Keratinocyte (primary cell): Measurements from ENCODE around the gene ACAA1. TPM values are rescaled to one million over a fixed set of nuclear protein-coding genes. Genes with fewer than 3 reads are reported as not detected.

Experiments
- DNase-seq: peaks from one replicate; pipeline ENCODE4 v3.0.0-alpha.2; 2011; ENCODE audit warnings: low read depth, missing footprints, low spot score
- FAIRE-seq: peaks from 2 replicates; lab custom pipeline; 2011; peaks lifted over from hg19 to GRCh38; lab: Jason Lieb, UNC
- H2AFZ ChIP-seq: 2 replicates; pipeline ENCODE4 v1.6.0; 2012; ENCODE audit warnings: low read length, control low read depth, inconsistent platforms; ENCODE audit not compliant: control insufficient read depth
- H3K27ac ChIP-seq: 2 replicates; pipeline ENCODE4 v1.5.1; 2011; ENCODE audit warnings: low read length; ENCODE audit not compliant: control insufficient read depth, insufficient read depth
- H3K27me3 ChIP-seq: 3 replicates; pipeline ENCODE4 v1.6.0; 2011; ENCODE audit warnings: low read length; ENCODE audit not compliant: control insufficient read depth, insufficient read depth; ENCODE audit errors: extremely low read depth
- H3K36me3 ChIP-seq, 2 experiments: 2 replicates in 1 of 2; 3 replicates in 1 of 2; pipeline ENCODE4 v1.5.1; 2011; ENCODE audit warnings: low read length in 2 of 2, mild to moderate bottlenecking in 1 of 2; ENCODE audit not compliant: control insufficient read depth in 2 of 2, insufficient read depth in 2 of 2; ENCODE audit errors: extremely low read depth in 1 of 2
- H3K4me1 ChIP-seq: 3 replicates; pipeline ENCODE4 v1.5.1; 2011; ENCODE audit warnings: low read length; ENCODE audit not compliant: control insufficient read depth, insufficient read depth; ENCODE audit errors: extremely low read depth
- H3K4me2 ChIP-seq: 3 replicates; pipeline ENCODE4 v1.6.0; 2011; ENCODE audit warnings: low read depth, low read length; ENCODE audit not compliant: control insufficient read depth, insufficient read depth; ENCODE audit errors: extremely low read depth
- H3K4me3 ChIP-seq, 3 experiments: fragments of 200-600 bp in 1 of 3; sonication (generic) in 1 of 3; 2 replicates in 2 of 3; 3 replicates in 1 of 3; pipeline ENCODE4 v1.5.1; 2011 to 2016; ENCODE audit warnings: low read length in 3 of 3, mild to moderate bottlenecking in 3 of 3, control low read depth in 2 of 3, inconsistent platforms in 1 of 3, low read depth in 1 of 3, mixed read lengths in 1 of 3, mixed run types in 1 of 3, moderate library complexity in 1 of 3; ENCODE audit not compliant: control insufficient read depth in 2 of 3, insufficient read depth in 2 of 3; ENCODE audit errors: extremely low read depth in 1 of 3
- H3K79me2 ChIP-seq: 2 replicates; pipeline ENCODE4 v1.6.0; 2012; ENCODE audit warnings: low read length; ENCODE audit not compliant: control insufficient read depth, insufficient read depth
- H3K9ac ChIP-seq: 3 replicates; pipeline ENCODE4 v1.6.0; 2011; ENCODE audit warnings: low read length; ENCODE audit not compliant: control insufficient read depth, insufficient read depth; ENCODE audit errors: extremely low read depth
- H3K9me1 ChIP-seq: 3 replicates; pipeline ENCODE4 v1.6.0; 2011; ENCODE audit warnings: low read length; ENCODE audit not compliant: control insufficient read depth, insufficient read depth; ENCODE audit errors: extremely low read depth
- H3K9me3 ChIP-seq: 2 replicates; pipeline ENCODE4 v1.5.1; 2012; ENCODE audit warnings: low read depth, low read length; ENCODE audit not compliant: control insufficient read depth
- H4K20me1 ChIP-seq: 3 replicates; pipeline ENCODE4 v1.6.0; 2011; ENCODE audit warnings: low read length; ENCODE audit not compliant: control insufficient read depth, insufficient read depth; ENCODE audit errors: extremely low read depth
- CTCF ChIP-seq, 3 experiments: IDR thresholded peaks in 1 of 3; conservative IDR thresholded peaks in 1 of 3; optimal IDR thresholded peaks in 1 of 3; 2 replicates in 2 of 3; 3 replicates in 1 of 3; pipeline versions ENCODE3 to v1.5.1; 2011; ENCODE audit warnings: low read length in 3 of 3, mild to moderate bottlenecking in 3 of 3, moderate library complexity in 2 of 3, control low read depth in 1 of 3, inconsistent platforms in 1 of 3; ENCODE audit not compliant: insufficient read depth in 2 of 3; ENCODE audit errors: extremely low read depth in 1 of 3
- EZH2 ChIP-seq: IDR thresholded peaks from one replicate; pipeline ENCODE4 v1.6.1; 2012; ENCODE audit warnings: inconsistent platforms, mild to moderate bottlenecking, low read length, moderate library complexity
- dilution Hi-C: fragments of 300-500 bp; cut with MboI; formaldehyde crosslinking; loops from one replicate; pipeline ENCODE4 v1.7.0; 2020; ENCODE audit warnings: low sequenced_read_pairs; ENCODE audit not compliant: extremely low pct_ligation_motif_present
- polyA plus RNA-seq, 5 experiments: library from polyadenylated mRNA; depleted of rRNA in 3 of 5; stranded (reverse) in 3 of 5; stranded (forward) in 1 of 5; unstranded in 1 of 5; fragments of >200 nt; gene quantifications; 1 replicate in 1 of 5; 2 replicates in 3 of 5; 3 replicates in 1 of 5; pipeline versions ENCODE4 v1.2.1 to v1.2.3, GENCODE V29; 2011 to 2012; ENCODE audit warnings: missing spikeins in 2 of 5, low read depth in 1 of 5, low replicate concordance in 1 of 5

ACAA1 gene
- polyA plus RNA-seq, 1 donor (not counting 4 experiments of a cell fraction or from before 2014, with no cell fraction given) = 85.3 TPM

- Histone ChIP-seq H3K27me3 (peaks cover 5% of the 10 kb centered on the region), H3K79me2 (no peaks in the 10 kb centered on the region)
- FAIRE-seq = peak; percentile 36
These were observed 34.5 kb downstream of the ACAA1 start for GRCh38 chr3:38102444-38102814.

GRCh38 chr3:38101811-38102443, 35.0 kb downstream of the ACAA1 start:
- Histone ChIP-seq H3K9me3 (no peaks in the 10 kb centered on the region), H3K79me2 (no peaks in the 10 kb centered on the region), H3K36me3 (no peaks in the 10 kb centered on the region), H3K4me2 (peak overlapping the region; percentile 6), H3K9ac (no peak overlapping the region), H2AFZ (no peak overlapping the region), H3K27ac (no peak overlapping the region), H3K27me3 (peaks cover 5% of the 10 kb centered on the region), H3K9me1 (peaks cover 2% of the 10 kb centered on the region), H4K20me1 (no peaks in the 10 kb centered on the region), H3K4me1 (peaks cover 11% of the 10 kb centered on the region), H3K4me3 (no peak overlapping the region)
- no peak for DNase-seq
- FAIRE-seq = no peak
- dilution Hi-C loops = no loop called here
- no peak for TF ChIP-seq EZH2
- TF ChIP-seq CTCF (optimal IDR thresholded peaks at IDR 0.05 in 1 of 3, IDR thresholded peaks at IDR 0.05 in 1 of 3, conservative IDR thresholded peaks at IDR 0.05 in 1 of 3; ENCODE audit: extremely low read depth in 1 of 3, insufficient read depth in 2 of 3, low read length in 3 of 3) = no peak

More at GRCh38 chr3:38102444-38102814, 34.5 kb downstream of the ACAA1 start:
- dilution Hi-C loops = no loop called here
- Histone ChIP-seq H4K20me1 (no peaks in the 10 kb centered on the region), H3K9me3 (no peaks in the 10 kb centered on the region), H3K36me3 (no peaks in the 10 kb centered on the region), H3K4me3 (no peak overlapping the region), H3K27ac (no peak overlapping the region), H3K9me1 (peaks cover 2% of the 10 kb centered on the region), H2AFZ (no peak overlapping the region), H3K4me1 (peaks cover 11% of the 10 kb centered on the region), H3K4me2 (peak overlapping the region; percentile 6), H3K9ac (no peak overlapping the region)
- TF ChIP-seq CTCF (optimal IDR thresholded peaks at IDR 0.05 in 1 of 3, IDR thresholded peaks at IDR 0.05 in 1 of 3, conservative IDR thresholded peaks at IDR 0.05 in 1 of 3; ENCODE audit: extremely low read depth in 1 of 3, insufficient read depth in 2 of 3, low read length in 3 of 3) (no peak), EZH2 (no peak)
- no peak for DNase-seq
